Colonic mucosa (tissue), 4 donors: Measurements from ENCODE around the gene CTDP1. TPM values are rescaled to one million over a fixed set of nuclear protein-coding genes. Genes with fewer than 3 reads are reported as not detected.

ENCODE experiments used
- DNase-seq: peaks from one replicate; pipeline ENCODE4 v3.0.0-alpha.2; 2020
- H3K27ac ChIP-seq: fragments of 200-600 bp; one replicate; pipeline ENCODE4 v1.8.0; 2021
- H3K27me3 ChIP-seq: fragments of 200-600 bp; one replicate; pipeline ENCODE4 v1.8.0; 2021
- H3K36me3 ChIP-seq: fragments of 200-600 bp; one replicate; pipeline ENCODE4 v1.8.0; 2021
- H3K4me1 ChIP-seq: fragments of 200-600 bp; one replicate; pipeline ENCODE4 v1.8.0; 2021; ENCODE audit warnings: mild to moderate bottlenecking
- H3K4me3 ChIP-seq: fragments of 200-600 bp; one replicate; pipeline ENCODE4 v1.8.0; 2021
- H3K9ac ChIP-seq, 2 donors: one replicate each; pipeline ENCODE4 v1.7.0; 2013; ENCODE audit warnings: control low read depth in 2 of 2, low read depth in 2 of 2, low read length in 2 of 2
- H3K9me3 ChIP-seq: fragments of 200-600 bp; one replicate; pipeline ENCODE4 v1.8.0; 2021
- intact Hi-C: fragments of 100-400 bp; cut with DNase I; formaldehyde crosslinking; loops from one replicate; pipeline ENCODE4 v1.14.1; 2022
- total RNA-seq, 2 donors: library from RNA; stranded (reverse); fragmentation: NEBNext Ultra II Directional in 1 of 2; extraction: Animal tissue kit (Norgen Biotek cat#: 25700) in 1 of 2; gene quantifications; one replicate each; pipeline ENCODE4 v1.2.1, GENCODE V29; 2021
- TF ChIP-seq, protein P1 (sequence below): fragments of 200-600 bp; IDR thresholded peaks from one replicate; pipeline ENCODE4 v1.8.0; 2022; ENCODE audit warnings: antibody characterized with exemption, mild to moderate bottlenecking
- donor health status: healthy.
- donor health status: DM: no; HTN: no; CAD: no.
- donor health status: DM: no; HTN: no; CAD: no.

CTDP1 gene
- total RNA-seq, 2 donors from 2014 or later: 34.7 to 36.9 TPM

DNA sequence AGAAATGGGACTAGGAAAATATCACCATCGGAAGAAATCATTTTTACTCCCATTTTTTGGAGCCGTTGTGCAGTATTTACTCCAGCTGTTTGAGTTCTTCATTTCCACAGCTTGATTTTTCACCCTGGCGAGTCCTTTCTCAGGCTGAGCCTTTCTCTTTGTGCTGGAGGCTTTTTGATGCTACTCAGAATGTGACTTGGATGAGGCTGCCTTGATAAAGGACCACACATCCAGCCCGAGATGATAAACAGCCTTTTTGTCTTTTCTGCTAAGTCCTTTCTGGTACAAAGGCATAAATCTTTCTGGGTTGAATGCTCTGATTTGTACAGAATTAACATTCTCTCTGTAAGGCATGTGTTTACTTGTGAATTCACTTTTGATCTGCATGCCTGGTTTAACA lies 17.6 kb upstream of the CTDP1 start:
- no peak overlapping the region for H3K4me3 ChIP-seq

DNA sequence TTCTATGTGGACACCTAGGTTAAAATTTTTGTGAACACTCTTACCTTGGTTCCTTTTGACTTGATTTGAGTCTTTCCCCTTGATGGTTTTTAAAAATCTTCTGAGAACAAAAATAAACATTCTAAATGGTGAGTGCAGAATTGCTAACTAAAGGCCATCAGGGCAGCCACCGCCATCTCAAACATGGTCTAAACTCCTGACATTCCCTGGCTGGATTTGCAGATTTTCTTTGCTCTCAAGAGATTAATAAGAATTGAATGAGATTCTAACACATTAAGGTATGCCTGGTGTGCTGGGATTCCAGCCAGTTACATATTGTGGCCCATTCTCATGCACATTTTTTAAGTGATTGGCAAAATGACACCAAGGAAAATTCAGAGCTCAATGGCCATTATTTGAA lies 17.2 kb upstream of the CTDP1 start:
- Histone ChIP-seq H3K4me1 (no peaks in the 10 kb centered on the region), H3K36me3 (no peaks in the 10 kb centered on the region), H3K27me3 (no peaks in the 10 kb centered on the region), H3K4me3 (no peak overlapping the region), H3K9me3 (no peaks in the 10 kb centered on the region), H3K27ac (no peak overlapping the region), H3K9ac (no peak overlapping the region)
- intact Hi-C loops: no loop called here
- TF ChIP-seq, protein P1, sequence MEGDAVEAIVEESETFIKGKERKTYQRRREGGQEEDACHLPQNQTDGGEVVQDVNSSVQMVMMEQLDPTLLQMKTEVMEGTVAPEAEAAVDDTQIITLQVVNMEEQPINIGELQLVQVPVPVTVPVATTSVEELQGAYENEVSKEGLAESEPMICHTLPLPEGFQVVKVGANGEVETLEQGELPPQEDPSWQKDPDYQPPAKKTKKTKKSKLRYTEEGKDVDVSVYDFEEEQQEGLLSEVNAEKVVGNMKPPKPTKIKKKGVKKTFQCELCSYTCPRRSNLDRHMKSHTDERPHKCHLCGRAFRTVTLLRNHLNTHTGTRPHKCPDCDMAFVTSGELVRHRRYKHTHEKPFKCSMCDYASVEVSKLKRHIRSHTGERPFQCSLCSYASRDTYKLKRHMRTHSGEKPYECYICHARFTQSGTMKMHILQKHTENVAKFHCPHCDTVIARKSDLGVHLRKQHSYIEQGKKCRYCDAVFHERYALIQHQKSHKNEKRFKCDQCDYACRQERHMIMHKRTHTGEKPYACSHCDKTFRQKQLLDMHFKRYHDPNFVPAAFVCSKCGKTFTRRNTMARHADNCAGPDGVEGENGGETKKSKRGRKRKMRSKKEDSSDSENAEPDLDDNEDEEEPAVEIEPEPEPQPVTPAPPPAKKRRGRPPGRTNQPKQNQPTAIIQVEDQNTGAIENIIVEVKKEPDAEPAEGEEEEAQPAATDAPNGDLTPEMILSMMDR: no peak
- DNase-seq: no peak

More for the DNA sequence above, 17.6 kb upstream of the CTDP1 start:
- TF ChIP-seq, protein P1: no peak
- no peaks in the 10 kb centered on the region for H3K4me1 ChIP-seq
- intact Hi-C loops: no loop called here
- no peak for DNase-seq
- H3K27ac ChIP-seq: no peak overlapping the region
- no peaks in the 10 kb centered on the region for H3K27me3 ChIP-seq
- no peaks in the 10 kb centered on the region for H3K9me3 ChIP-seq
- no peak overlapping the region for H3K9ac ChIP-seq
- H3K36me3 ChIP-seq: no peaks in the 10 kb centered on the region

DNA sequence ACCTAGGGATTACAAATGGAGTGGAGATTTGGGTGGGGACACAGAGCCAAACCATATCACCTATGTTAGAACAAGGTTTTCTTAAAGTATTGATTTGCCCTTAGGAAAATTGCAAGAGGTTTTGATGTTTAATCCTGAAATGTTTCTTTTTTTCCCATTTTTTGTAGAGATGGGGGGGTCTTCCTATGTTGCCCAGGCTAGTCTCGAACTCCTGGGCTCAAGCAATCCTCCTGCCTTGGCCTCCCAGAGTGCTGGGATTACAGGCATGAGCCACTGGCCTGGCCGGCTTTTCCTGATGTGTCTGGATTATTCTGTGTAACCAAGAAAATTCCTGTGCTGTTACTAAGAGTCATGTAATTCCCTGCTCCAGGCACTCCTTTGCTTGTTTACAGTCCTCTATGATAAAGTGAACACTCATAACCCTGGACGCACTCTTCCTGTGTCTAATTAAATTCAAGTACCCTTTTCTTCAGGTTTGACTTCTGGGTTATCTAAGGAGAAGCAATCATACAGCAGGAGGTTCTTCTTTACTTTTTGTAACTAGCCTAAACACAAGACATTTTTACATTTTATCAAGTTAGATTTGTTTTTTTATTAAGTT lies 15.0 kb upstream of the CTDP1 start:
- Histone ChIP-seq H3K27me3 (no peaks in the 10 kb centered on the region), H3K4me3 (no peak overlapping the region), H3K36me3 (no peaks in the 10 kb centered on the region), H3K4me1 (no peaks in the 10 kb centered on the region), H3K27ac (no peak overlapping the region), H3K9me3 (no peaks in the 10 kb centered on the region), H3K9ac (no peak overlapping the region)
- TF ChIP-seq, protein P1: no peak
- no peak for DNase-seq
- intact Hi-C loops: no loop called here

DNA sequence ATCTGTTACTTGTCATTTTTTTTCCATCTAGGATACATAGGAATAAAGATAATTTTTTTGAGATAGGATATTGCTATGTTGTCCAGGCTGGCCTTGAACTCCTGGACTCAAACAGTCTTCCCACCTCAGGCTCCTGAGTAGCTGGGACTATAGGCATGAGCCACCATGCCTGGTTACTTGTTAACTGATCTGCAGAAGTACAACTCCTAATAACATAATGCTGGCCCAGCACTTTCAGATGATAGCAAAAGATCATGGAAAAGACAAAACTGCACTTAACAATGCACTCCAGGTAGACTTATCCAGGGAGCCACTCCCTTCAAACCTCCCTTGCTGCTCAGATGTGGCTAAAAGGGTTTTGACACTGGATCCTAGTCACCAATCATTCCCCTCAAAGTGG lies 11.4 kb upstream of the CTDP1 start:
- intact Hi-C loops: no loop called here
- H3K9me3 ChIP-seq: no peaks in the 10 kb centered on the region
- H3K36me3 ChIP-seq: no peaks in the 10 kb centered on the region
- no peaks in the 10 kb centered on the region for H3K27me3 ChIP-seq
- DNase-seq: no peak
- no peak overlapping the region for H3K9ac ChIP-seq
- no peak overlapping the region for H3K4me3 ChIP-seq
- no peaks in the 10 kb centered on the region for H3K4me1 ChIP-seq
- H3K27ac ChIP-seq: no peak overlapping the region
- TF ChIP-seq, protein P1: no peak

DNA sequence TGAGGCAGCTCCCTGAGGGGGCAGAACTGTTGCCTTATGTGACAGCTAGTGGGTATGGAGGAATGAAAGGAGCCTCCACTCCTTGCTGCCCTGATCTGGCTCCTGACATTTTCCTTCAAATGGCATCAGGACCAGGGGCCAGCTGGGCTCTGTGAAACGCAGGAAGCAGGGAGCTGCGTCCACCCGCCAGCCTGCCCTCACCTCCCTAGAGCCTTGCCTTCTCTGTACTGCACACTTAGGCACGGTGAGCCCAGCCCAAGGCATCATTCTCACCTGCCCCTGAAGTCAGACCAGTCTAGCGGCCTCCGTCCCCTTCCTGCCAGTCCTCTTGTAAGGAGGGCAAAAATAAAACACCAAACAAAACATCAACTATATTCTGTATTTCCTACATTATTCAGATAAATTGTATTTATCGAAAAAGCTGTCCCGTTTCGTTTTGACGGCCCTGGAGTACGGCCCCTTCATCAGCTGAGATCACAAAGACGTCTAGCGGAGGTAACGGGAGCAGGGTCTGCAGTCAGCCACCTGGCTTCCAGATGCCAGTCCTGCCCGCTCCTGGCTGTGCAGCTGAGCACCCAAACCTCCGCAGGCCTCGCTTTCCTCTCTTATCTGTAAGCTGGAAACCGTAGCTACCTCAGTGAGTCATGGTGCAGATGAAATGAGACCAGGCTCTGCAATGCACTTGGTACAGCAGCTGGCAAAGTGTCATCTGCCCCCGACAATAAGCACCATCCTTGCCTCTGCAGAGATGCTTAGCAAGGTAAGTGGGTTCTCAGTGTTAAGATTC lies 6.9 kb upstream of the CTDP1 start:
- H3K27ac ChIP-seq: no peak overlapping the region

More for the DNA sequence above, 6.9 kb upstream of the CTDP1 start:
- Histone ChIP-seq H3K9ac (no peak overlapping the region), H3K27me3 (no peaks in the 10 kb centered on the region), H3K9me3 (no peaks in the 10 kb centered on the region), H3K36me3 (no peaks in the 10 kb centered on the region), H3K4me1 (no peaks in the 10 kb centered on the region), H3K4me3 (no peak overlapping the region)
- TF ChIP-seq, protein P1: no peak
- no peak for DNase-seq
- intact Hi-C loops: no loop called here
